Parathyroid adenoma (tissue), 2 donors: ENCODE results near the gene WIPI1.

Source experiments
- H2AFZ ChIP-seq: fragments of 300-600 bp; sonication (generic); one replicate; pipeline ENCODE4 v1.7.0; 2017; ENCODE audit warnings: antibody characterized with exemption, mild to moderate bottlenecking
- H3K27ac ChIP-seq: fragments of 300-600 bp; sonication (generic); one replicate; pipeline ENCODE4 v1.7.0; 2017
- H3K27me3 ChIP-seq: fragments of 300-600 bp; sonication (generic); one replicate; pipeline ENCODE4 v1.7.0; 2017; ENCODE audit warnings: low read length; ENCODE audit not compliant: control insufficient read depth, insufficient read depth
- H3K36me3 ChIP-seq: fragments of 300-600 bp; sonication (generic); one replicate; pipeline ENCODE4 v1.7.0; 2017; ENCODE audit warnings: low read length; ENCODE audit not compliant: control insufficient read depth, insufficient read depth
- H3K4me1 ChIP-seq: fragments of 300-600 bp; sonication (generic); one replicate; pipeline ENCODE4 v1.7.0; 2017; ENCODE audit warnings: control low read depth
- H3K4me2 ChIP-seq: fragments of 300-600 bp; sonication (generic); one replicate; pipeline ENCODE4 v1.7.0; 2017; ENCODE audit warnings: low read length
- H3K4me3 ChIP-seq: fragments of 300-600 bp; sonication (generic); one replicate; pipeline ENCODE4 v1.7.0; 2017; ENCODE audit warnings: low read depth, low read length
- H3K79me2 ChIP-seq: fragments of 300-600 bp; sonication (generic); one replicate; pipeline ENCODE4 v1.7.0; 2017; ENCODE audit warnings: control low read depth
- H3K9ac ChIP-seq: fragments of 300-600 bp; sonication (generic); one replicate; pipeline ENCODE4 v1.7.0; 2017; ENCODE audit warnings: mild to moderate bottlenecking
- H3K9me3 ChIP-seq: fragments of 300-600 bp; sonication (generic); one replicate; pipeline ENCODE4 v1.7.0; 2017; ENCODE audit warnings: low read length; ENCODE audit not compliant: control insufficient read depth
- CTCF ChIP-seq: fragments of 300-600 bp; sonication (generic); IDR thresholded peaks from one replicate; pipeline ENCODE4 v1.7.0; 2017; ENCODE audit warnings: antibody characterized with exemption, mild to moderate bottlenecking
- donor health status: primary hyperparathyroidism.

WIPI1 gene

GRCh38 chr17:68468788-68469187, 11.5 kb upstream of the WIPI1 start:
- no peak overlapping the region for H3K4me2 ChIP-seq
- H3K27ac ChIP-seq = no peak overlapping the region
- H3K4me3 ChIP-seq = no peak overlapping the region
- H3K9ac ChIP-seq = no peak overlapping the region
- no peak for TF ChIP-seq CTCF
- no peaks in the 10 kb centered on the region for H3K9me3 ChIP-seq
- no peak overlapping the region for H2AFZ ChIP-seq
- peaks cover 3% of the 10 kb centered on the region for H3K4me1 ChIP-seq
- H3K79me2 ChIP-seq = no peaks in the 10 kb centered on the region
- H3K27me3 ChIP-seq = no peaks in the 10 kb centered on the region
- no peaks in the 10 kb centered on the region for H3K36me3 ChIP-seq

- H3K9me3 ChIP-seq = no peaks in the 10 kb centered on the region
- TF ChIP-seq CTCF = no peak
- H3K4me1 ChIP-seq = peaks cover 3% of the 10 kb centered on the region
- no peak overlapping the region for H3K27ac ChIP-seq
- H3K36me3 ChIP-seq = no peaks in the 10 kb centered on the region
- H3K4me3 ChIP-seq = no peak overlapping the region
- H2AFZ ChIP-seq = no peak overlapping the region
- no peak overlapping the region for H3K4me2 ChIP-seq
- H3K9ac ChIP-seq = no peak overlapping the region
- no peaks in the 10 kb centered on the region for H3K79me2 ChIP-seq
- no peaks in the 10 kb centered on the region for H3K27me3 ChIP-seq
Observed at GRCh38 chr17:68468334-68468733, 11.0 kb upstream of the WIPI1 start.

GRCh38 chr17:68463211-68464019, 6.1 kb upstream of the WIPI1 start:
- Histone ChIP-seq H3K4me1 (peaks cover 8% of the 10 kb centered on the region), H3K36me3 (no peaks in the 10 kb centered on the region), H3K9ac (no peak overlapping the region), H3K9me3 (no peaks in the 10 kb centered on the region), H3K79me2 (no peaks in the 10 kb centered on the region), H3K4me3 (no peak overlapping the region), H3K4me2 (no peak overlapping the region), H2AFZ (peak overlapping the region; percentile 86), H3K27ac (no peak overlapping the region), H3K27me3 (no peaks in the 10 kb centered on the region)
- TF ChIP-seq CTCF = no peak

- peak; percentile 80 for TF ChIP-seq CTCF
- Histone ChIP-seq H3K79me2 (no peaks in the 10 kb centered on the region), H3K27me3 (no peaks in the 10 kb centered on the region), H3K27ac (peak overlapping the region; percentile 47), H3K4me1 (peaks cover 8% of the 10 kb centered on the region), H2AFZ (peak overlapping the region; percentile 86), H3K36me3 (no peaks in the 10 kb centered on the region), H3K9ac (no peak overlapping the region), H3K4me2 (peak overlapping the region; percentile 38), H3K9me3 (no peaks in the 10 kb centered on the region), H3K4me3 (no peak overlapping the region)
Observed at GRCh38 chr17:68462381-68463210, 5.3 kb upstream of the WIPI1 start.
